HCT116 (cell line): ENCODE data around the gene CD3G.

Source experiments
- CEBPB ChIP-seq: IDR thresholded peaks from 2 replicates; pipeline ENCODE4 v1.6.1; 2012; ENCODE audit warnings: low read depth
- EZH2 ChIP-seq: fragments of 200-600 bp; sonication (generic); IDR thresholded peaks from 2 replicates; pipeline ENCODE4 v1.6.1; 2017; ENCODE audit warnings: antibody characterized with exemption, mixed run types
- POLR2A ChIP-seq: IDR thresholded peaks from 2 replicates; pipeline ENCODE4 v1.7.0; 2011; ENCODE audit warnings: borderline replicate concordance; ENCODE audit not compliant: insufficient read depth, insufficient read length; ENCODE audit errors: extremely low read depth
- ZNF274 ChIP-seq: fragments of 200-500 bp; sonication (Bioruptor generic); IDR thresholded peaks from 2 replicates; pipeline ENCODE4 v1.6.1; 2014; ENCODE audit warnings: mild to moderate bottlenecking, low read depth, low read length, inconsistent platforms
- TF ChIP-seq, protein P1 (sequence below): IDR thresholded peaks from 2 replicates; pipeline ENCODE4 v1.6.1; 2012; ENCODE audit warnings: low read depth
- TF ChIP-seq, protein P2 (sequence below): IDR thresholded peaks from 2 replicates; pipeline ENCODE4 v1.6.1; 2011; ENCODE audit warnings: mild to moderate bottlenecking, low read length, moderate library complexity; ENCODE audit not compliant: insufficient replicate concordance; ENCODE audit errors: extremely low read depth
- TF ChIP-seq, protein P3 (sequence below), 3 experiments: fragments of 200-600 bp in 1 of 3; sonication (generic) in 1 of 3; IDR thresholded peaks in 2 of 3; conservative IDR thresholded peaks in 1 of 3; 2 replicates each; pipeline ENCODE4 v1.5.1; 2012 to 2017; ENCODE audit warnings: low read depth in 2 of 3, low read length in 2 of 3, antibody characterized with exemption in 1 of 3, borderline replicate concordance in 1 of 3, control low read depth in 1 of 3, mild to moderate bottlenecking in 1 of 3, mixed read lengths in 1 of 3, mixed run types in 1 of 3, moderate library complexity in 1 of 3; ENCODE audit not compliant: insufficient read depth in 1 of 3
- TF ChIP-seq, protein P4 (sequence below): IDR thresholded peaks from 2 replicates; pipeline ENCODE4 v1.6.1; 2012

DNA sequence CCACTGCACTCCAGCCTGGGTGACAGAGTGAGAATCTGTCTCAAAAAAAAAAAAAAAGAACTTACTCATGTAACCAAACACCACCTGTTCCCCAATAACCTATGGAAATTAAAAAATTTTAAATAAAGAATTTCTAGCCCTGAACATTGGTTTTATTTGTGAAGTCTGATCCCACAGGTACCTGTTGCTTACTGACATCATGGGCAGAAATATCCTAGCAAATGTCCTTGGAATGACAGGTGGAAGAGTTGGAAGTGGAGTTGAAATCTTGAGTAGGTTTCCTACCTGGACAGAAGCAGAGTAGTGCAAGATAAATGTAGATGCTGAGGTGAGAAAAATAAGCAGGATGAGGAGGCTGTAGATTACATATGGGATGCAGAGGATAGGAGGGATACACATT is 18.9 kb upstream of the CD3G start:
- TF ChIP-seq EZH2 = no peak
- TF ChIP-seq, protein P1, sequence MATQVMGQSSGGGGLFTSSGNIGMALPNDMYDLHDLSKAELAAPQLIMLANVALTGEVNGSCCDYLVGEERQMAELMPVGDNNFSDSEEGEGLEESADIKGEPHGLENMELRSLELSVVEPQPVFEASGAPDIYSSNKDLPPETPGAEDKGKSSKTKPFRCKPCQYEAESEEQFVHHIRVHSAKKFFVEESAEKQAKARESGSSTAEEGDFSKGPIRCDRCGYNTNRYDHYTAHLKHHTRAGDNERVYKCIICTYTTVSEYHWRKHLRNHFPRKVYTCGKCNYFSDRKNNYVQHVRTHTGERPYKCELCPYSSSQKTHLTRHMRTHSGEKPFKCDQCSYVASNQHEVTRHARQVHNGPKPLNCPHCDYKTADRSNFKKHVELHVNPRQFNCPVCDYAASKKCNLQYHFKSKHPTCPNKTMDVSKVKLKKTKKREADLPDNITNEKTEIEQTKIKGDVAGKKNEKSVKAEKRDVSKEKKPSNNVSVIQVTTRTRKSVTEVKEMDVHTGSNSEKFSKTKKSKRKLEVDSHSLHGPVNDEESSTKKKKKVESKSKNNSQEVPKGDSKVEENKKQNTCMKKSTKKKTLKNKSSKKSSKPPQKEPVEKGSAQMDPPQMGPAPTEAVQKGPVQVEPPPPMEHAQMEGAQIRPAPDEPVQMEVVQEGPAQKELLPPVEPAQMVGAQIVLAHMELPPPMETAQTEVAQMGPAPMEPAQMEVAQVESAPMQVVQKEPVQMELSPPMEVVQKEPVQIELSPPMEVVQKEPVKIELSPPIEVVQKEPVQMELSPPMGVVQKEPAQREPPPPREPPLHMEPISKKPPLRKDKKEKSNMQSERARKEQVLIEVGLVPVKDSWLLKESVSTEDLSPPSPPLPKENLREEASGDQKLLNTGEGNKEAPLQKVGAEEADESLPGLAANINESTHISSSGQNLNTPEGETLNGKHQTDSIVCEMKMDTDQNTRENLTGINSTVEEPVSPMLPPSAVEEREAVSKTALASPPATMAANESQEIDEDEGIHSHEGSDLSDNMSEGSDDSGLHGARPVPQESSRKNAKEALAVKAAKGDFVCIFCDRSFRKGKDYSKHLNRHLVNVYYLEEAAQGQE = no peak
- no peak for TF ChIP-seq ZNF274
- TF ChIP-seq POLR2A = no peak
- TF ChIP-seq, protein P2, sequence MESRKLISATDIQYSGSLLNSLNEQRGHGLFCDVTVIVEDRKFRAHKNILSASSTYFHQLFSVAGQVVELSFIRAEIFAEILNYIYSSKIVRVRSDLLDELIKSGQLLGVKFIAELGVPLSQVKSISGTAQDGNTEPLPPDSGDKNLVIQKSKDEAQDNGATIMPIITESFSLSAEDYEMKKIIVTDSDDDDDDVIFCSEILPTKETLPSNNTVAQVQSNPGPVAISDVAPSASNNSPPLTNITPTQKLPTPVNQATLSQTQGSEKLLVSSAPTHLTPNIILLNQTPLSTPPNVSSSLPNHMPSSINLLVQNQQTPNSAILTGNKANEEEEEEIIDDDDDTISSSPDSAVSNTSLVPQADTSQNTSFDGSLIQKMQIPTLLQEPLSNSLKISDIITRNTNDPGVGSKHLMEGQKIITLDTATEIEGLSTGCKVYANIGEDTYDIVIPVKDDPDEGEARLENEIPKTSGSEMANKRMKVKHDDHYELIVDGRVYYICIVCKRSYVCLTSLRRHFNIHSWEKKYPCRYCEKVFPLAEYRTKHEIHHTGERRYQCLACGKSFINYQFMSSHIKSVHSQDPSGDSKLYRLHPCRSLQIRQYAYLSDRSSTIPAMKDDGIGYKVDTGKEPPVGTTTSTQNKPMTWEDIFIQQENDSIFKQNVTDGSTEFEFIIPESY = no peak
- TF ChIP-seq, protein P3, sequence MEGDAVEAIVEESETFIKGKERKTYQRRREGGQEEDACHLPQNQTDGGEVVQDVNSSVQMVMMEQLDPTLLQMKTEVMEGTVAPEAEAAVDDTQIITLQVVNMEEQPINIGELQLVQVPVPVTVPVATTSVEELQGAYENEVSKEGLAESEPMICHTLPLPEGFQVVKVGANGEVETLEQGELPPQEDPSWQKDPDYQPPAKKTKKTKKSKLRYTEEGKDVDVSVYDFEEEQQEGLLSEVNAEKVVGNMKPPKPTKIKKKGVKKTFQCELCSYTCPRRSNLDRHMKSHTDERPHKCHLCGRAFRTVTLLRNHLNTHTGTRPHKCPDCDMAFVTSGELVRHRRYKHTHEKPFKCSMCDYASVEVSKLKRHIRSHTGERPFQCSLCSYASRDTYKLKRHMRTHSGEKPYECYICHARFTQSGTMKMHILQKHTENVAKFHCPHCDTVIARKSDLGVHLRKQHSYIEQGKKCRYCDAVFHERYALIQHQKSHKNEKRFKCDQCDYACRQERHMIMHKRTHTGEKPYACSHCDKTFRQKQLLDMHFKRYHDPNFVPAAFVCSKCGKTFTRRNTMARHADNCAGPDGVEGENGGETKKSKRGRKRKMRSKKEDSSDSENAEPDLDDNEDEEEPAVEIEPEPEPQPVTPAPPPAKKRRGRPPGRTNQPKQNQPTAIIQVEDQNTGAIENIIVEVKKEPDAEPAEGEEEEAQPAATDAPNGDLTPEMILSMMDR (IDR thresholded peaks at IDR 0.05 in 2 of 3, conservative IDR thresholded peaks at IDR 0.05 in 1 of 3; ENCODE audit: borderline replicate concordance in 1 of 3, insufficient read depth in 1 of 3, low read depth in 2 of 3, low read length in 2 of 3) = no peak
- TF ChIP-seq, protein P4, sequence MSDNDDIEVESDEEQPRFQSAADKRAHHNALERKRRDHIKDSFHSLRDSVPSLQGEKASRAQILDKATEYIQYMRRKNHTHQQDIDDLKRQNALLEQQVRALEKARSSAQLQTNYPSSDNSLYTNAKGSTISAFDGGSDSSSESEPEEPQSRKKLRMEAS = no peak
- no peak for TF ChIP-seq CEBPB
